HCEC 1CT (cell line): ENCODE data around the gene PDLIM1.
"Not testable (repeated sequence)": the region's sequence is repeated elsewhere in the genome, so short reads cannot be mapped to it uniquely, and the experiment has no call there.

Experiments
- DNase-seq: peaks from one replicate; pipeline ENCODE4 v3.0.0-alpha.2; 2017

The PDLIM1 gene

DNA sequence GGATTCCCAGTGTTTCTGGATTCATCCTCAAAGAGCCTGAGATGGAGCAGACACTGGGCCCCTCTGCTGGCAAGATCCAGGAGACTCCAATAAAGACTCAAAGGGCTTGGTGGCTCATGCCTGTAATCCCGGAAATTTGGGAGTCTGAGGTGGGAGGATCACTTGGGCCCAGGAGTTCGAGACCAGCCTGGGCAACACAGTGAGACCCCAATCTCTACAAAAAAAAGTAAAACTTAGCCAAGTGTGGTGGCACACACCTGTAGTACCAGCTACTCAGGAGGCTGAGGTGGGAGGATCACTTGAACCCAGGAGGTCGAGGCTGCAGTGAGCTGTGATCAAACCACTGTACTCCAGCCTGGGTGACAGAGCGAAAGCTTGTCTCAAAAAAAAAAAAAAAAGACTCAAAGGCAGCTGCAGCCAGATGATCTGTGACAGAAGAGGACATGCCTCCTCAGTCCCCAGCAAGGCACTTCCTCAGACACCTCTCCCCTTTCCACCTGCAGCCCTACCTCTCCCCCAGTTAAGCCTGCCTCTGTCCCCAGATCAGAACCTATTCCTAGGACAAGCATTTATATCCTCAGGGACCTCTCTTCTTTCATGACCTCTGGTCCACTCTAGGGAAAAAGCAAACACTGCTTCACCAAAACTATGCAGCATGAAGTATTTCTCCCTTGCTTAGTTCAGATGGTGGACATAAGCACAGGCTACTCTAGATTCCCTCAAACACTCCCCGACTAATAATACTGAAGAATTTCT lies 27.9 kb downstream of the PDLIM1 start:
- no peak for DNase-seq

DNA sequence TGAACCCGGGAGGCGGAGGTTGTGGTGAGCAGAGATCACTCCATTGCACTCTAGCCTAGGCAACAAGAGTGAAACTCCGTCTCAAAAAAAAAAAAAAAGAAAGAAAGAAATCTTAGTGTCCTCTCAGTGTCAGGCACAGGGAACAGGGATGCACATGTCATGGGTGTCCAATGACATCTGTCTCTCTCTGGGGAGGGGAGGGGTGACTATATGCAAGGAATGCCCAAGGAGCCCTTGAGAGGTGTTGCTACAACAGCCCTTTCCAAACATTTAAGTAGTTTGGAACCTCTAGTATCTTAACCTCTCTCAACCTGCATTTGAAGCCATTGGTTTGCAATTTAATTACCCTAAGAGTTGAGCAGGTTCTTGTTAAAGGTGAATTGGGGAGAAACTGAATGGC lies 28.9 kb downstream of the PDLIM1 start:
- no peak for DNase-seq

DNA sequence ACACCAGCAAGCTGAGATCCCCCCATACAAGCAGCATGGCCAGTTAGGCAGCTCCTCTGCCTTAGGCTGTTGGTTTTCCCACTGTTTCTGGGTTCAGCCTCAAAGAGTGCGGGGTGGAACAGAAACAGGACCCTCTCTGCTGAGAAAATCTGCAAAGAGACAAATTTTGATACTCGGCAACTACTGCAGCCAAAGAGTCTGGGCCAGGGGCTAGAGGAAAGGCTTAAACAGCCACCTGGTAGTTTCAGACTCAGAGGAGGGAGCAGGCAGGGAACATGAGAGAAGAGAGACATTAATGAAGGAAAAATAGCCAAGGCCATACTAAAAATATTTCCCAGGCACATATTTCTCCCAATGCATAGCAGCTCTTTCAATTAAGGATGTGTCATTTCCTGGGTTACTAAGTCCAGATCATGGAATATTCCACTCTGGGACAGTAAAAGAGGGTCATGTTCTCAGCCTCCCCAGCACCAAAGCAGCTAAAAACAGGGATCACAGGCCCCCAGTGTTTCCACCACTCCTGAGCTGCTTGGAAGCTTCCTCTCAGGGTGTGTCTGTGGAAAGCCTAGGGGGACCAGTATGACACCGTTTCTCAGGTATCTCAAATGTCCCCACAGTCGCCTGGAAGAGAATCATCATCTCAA lies 29.8 kb downstream of the PDLIM1 start:
- DNase-seq, result peak; percentile 83

DNA sequence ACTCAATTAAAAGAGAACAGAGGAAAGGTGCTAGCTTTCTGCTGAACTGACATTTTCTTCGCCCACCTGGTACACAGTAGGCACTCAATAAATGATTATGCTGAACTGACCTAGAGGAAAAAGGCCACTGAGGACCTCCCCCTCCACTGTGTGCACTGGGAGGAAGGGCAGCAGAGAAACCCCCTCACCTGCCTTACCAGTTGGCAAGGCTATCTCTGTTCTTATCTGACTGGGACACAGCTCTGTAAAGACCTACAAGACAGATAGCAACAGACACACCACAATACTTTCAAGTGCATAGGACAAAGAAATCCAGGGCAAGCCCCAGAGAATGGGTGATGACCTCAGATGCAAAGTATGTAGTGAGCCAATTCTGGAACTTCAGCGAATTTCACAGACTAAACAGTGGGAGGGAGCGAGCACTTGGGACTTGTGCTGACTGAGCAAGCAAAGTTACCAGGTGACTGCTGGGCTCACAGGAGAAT lies 30.4 kb downstream of the PDLIM1 start:
- DNase-seq, result peak; percentile 92

DNA sequence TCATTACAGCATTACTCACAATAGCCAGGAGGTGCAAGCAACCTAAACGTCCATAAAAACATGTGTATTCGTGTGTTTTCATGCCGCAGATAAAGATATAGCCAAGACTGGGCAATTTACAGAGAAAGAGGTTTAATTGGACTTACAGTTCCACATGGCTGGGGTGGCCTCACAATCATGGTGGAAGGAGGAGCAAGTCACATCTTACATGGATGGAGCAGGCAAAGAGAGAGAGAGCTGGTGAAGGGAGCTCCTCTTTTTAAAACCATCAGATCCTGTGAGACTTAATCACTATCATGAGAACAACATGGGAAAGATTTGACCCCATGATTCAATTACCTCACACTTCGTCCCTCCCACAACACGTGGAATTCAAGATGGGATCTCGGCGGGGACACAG lies 33.0 kb downstream of the PDLIM1 start:
- DNase-seq, result no peak

DNA sequence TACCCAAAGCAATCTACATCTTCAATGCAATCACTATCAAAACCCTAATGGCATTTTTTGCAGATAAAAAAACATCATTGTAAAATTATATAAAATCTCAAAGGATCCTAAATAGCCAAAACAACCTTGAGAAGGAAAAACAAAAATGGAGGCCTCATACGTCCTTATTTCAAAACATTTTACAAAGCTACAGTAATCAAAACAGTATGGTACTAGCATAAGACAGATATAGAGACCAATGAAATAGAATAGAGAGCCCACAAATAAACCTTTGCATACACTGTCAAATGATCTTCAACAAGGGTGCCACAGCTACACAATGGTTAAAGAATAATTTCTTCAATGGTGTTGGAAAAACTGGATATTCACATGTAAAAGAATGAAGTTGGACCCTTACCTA lies 34.5 kb downstream of the PDLIM1 start:
- no peak for DNase-seq

DNA sequence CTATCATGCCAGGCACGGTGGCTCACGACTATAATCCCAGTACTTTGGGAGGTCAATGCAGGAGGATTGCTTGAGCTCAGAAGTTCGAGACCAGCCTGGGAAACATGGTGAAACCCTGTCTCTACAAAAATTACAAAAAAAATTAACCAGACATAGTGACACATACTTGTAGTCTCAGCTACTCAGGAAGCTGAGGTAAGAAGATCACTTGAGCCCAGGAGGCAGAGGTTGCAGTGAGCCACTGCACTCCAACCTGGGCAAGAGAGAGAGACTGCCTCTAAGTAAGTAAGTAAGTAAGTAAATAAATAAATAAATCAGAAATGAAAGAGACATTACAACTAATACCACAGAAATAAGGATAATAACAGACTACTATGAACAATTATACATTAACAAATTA lies 36.2 kb downstream of the PDLIM1 start:
- DNase-seq, result no peak

DNA sequence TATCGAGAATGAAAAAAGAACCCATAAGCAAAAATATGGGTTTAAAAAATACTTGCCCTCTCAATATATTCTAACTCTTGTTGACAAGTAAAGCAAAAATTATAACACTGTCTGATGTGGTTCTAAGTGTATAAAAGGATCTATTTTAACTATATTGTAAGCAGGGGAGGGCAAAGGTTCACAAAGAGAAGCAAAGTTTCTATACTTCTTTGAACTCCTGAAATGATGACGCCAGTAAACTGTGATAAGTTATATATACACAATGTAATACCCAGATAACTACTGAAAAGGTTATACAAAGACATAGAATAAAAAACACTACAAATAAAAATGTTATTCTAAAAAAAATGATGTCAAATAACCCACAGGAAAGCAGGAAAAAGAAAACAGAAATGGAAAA lies 37.1 kb downstream of the PDLIM1 start:
- no peak for DNase-seq

DNA sequence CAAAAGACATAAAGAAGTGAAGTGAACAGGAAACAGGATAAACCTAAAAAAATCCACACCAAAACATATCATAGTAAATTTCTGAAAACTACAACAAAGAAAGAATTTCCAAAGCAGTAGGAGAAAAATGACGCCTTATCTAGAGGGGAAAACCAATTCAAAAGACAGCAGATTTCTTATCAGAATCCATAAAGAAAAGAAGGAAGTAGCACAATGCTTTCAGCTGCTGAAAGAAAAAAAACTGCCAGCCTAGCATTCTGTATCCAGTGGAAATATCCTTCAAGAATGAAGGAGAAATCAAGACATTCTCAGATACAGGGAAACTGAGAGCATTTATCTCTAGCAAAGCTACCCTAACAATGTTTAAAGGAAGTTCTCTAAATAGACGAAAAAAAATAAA lies 37.8 kb downstream of the PDLIM1 start:
- no peak for DNase-seq

DNA sequence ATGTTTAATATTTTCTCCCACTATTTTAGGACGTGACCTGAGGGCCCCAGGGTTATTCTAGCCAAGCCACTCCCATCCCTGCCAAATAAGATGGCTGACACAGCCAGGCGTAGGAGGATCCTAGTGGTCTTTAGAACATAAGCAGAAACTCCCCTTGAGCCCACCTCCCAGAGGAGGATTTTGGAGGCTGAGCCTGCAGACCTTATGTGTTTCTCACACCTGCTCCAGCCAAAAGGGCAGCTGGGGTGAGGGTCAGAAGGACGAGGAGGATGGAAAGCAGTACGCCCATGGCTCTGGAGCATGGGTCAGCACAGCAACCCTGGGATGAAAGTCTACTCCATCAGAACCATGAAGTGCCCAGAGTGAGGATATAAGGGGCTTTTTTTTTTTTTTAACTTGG lies 39.9 kb downstream of the PDLIM1 start:
- DNase-seq, result no peak

DNA sequence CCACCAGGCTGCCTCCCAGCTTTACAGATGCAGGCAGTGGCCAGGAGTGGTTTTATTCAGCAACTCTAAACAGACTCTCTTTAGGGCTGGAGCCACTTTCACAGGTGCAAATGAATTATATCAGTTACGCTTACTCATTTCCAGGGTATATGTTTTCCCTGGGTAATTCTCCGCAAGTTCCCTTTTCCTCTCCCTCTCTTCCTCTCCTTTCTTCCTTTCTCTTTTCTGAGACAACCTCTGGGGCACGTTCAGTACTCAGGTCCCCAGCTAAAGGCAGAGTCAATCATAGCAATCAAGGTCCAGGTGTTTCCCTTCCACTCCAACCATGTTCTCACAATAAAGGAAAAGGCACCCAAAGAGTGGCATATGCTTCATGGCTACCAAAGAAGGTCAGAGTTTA lies 41.3 kb downstream of the PDLIM1 start:
- no peak for DNase-seq

DNA sequence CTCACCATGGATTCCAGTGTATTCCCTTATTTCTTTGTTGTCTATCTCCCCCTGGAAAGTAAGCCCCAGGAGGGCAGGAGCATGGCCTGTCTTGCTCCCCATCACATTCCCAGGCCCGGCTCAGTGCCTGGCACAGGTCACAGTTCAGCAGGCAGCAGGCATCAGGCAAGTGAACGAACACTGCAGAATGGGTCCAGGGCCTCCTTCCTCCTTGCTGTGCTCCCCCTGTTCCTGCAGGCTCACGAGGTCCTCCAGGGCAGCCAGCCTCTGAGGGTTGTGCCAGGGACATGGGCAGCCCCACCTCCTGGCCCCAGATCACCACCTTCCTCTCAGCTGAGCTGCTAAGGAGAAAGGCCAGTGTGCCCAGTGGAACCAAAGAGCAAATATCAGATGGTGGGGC lies 41.8 kb downstream of the PDLIM1 start:
- DNase-seq, result no peak

DNA sequence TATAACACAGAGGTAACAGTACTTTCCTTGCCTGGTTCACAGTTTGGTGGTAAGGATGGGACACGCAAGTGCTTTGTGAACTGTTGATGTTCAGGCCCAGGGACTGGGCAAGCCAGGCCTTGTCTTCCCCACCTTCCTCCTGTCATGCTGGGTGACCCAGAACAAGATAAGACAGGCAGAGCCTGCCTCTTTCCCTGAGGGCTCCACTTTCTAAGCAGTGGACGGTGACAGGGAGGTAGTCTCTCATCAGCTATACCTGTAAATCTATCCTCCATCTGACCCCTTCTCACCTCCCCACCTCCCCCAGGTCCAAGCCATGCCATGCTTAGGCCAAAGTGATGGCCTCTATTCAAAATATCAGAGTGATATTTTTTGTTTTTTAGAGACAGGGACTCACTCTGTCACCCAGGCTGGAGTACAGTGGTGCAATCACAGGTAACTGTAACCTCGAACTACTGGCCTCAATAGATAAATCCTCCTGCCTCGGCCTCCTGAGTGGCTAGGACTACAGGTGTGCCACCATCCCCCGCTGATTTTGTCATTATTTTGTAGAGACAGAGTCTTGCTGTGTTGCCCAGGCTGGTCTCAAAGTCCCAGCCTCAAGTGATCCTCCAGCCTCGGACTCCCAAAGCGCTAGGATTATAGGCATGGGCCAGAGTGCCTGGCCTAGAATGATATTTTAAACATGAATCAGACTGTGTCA lies 42.8 kb downstream of the PDLIM1 start:
- DNase-seq, result no peak

DNA sequence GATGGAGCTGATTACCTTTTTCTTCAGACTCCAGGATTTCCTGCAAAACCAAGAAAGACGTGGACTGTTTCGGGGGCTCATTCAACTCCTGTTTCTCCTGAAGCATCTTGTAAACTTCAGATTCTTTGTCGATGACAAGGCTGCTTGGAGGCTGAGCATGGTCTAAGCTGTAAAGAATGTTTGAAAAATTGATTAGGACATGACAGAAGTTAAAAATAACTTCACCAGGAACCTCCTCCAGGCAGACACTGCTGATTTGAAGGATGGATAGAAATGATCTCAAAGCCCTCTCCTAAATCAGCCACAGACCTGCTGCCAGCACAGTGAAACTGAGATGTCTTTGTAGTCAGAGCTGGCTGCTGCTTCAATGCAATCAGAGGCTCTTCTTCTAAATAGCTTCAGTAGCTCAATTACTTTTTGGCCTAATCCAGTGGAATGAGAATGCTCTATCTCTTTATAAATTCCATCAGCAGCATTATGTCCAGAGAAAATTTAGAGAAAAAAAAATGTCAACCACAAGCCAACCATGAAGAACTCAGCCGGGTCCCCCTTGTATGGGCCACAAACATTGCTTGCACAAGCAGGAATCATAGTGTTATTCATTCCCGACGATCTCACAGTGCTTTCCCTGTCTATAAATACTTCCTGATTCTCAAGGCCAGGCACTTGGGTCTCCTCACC lies 43.5 kb downstream of the PDLIM1 start:
- peak; percentile 91 for DNase-seq

DNA sequence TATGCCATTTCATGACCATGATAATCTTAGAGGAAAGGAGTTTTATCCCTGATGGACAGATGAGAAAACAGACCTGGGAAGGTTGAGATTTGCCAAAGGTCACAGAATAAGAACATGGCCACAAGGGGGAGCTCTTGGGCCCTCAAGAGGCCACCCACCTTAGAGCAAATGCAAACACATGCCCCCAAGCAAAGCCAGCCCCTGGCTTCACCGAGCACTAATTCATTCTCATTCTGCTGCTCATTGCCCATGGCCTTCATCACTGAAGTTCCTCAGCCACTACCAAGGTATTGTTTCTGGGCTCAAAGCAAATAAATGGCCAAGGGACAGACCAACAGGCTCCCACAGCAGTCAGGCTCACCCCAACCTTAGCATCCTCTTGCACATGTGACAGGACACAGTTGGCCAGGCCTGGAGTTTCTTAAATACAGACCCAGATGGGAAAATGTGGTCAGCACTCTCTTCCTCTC lies 44.2 kb downstream of the PDLIM1 start:
- DNase-seq, result peak; percentile 69

DNA sequence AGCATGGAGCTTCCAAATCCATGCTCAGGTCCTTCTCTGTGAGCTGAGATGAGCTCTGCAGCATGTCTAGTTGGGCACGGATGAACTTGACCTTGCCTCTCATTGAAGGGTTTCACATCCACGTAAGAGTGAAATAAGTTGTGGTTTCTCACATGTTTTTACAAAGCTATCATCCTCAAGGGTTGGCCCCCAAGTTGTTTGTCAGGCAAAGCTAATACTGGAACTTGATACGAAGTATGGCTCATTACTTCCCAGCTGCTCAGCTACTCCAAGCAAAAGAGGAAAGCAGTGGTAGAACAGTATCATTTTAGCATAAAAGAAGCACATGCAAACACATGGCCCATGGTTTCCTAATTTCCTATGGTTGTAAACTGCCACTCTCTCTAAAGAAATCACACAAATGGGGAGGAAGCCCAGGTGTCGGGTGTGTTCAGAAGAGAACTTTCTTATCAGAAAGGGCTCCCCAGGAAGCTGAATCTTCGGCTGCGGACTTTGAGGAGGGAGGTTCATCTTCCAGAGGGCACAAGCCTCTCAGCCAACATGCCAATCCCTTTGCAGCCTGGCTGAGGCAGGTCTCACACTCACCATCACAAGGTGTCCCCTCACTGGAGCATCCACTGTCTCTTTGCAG lies 45.3 kb downstream of the PDLIM1 start:
- DNase-seq, result no peak

DNA sequence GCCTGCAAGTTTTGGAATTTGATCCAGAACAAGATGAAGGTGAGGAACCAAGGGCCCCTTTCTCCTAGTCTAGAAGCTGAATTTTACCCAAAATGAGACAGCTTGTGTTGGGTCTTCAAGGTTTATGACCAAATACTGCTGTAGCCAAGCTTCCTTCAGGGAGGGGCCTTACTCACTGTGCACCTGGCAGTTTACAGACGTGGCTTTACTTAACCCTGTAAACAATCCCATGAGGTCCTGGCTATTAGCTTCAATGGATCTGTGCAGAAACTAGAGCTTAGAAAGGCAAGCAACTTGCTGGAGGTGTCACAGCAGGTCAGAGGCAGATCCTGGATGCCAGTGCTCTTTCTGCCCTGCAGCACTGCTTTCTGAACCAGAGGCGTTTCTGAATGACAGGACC lies 46.7 kb downstream of the PDLIM1 start:
- no peak for DNase-seq

DNA sequence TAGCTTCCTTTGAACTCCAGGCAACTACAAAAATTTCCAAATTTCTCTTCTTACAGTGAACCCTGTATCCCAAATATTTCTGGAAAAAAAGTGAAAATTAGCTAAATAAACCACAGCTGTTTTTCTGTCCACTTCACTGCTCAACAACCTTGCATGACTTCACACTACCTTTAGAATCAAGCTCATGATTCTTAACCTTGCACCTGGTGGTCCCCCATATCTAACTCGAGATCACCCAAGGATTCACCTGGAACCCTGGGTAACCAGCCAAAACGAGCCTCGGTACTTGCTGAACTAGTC lies 47.5 kb downstream of the PDLIM1 start:
- DNase-seq, result no peak

DNA sequence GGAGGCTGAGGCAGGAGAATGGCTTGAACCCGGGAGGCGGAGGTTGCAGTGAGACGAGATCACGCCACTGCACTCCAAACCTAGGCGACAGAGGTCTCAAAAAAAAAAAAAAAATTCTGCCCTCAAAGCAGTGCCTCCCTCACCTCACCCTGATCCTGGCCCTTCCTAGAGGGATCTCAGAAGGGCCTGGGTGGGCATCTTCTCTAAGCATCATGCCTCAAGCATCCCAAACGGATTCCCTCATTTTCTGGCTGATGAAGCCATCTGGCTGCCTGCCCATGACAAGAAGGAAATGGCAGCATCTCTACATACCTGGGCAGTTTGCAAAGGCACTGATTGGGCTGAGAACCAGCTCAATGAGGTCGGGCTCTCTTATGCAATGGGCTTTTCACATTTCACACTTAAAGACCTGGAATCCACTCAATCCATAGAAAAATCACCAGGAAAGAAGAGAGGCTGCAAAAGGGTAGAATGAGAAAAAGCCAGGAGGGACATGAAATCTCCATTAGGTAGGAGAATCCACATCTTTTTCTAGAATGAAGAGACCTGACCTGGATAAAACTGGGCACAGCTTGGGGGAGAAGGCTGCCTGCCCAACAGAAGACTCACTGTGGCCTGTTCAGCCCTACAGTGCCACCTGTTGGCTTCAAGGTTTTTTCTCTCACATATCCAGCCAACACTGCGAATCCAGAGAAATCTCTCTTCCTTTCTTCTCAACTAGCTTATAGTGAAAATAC lies 48.1 kb downstream of the PDLIM1 start:
- DNase-seq, result peak; percentile 48

DNA sequence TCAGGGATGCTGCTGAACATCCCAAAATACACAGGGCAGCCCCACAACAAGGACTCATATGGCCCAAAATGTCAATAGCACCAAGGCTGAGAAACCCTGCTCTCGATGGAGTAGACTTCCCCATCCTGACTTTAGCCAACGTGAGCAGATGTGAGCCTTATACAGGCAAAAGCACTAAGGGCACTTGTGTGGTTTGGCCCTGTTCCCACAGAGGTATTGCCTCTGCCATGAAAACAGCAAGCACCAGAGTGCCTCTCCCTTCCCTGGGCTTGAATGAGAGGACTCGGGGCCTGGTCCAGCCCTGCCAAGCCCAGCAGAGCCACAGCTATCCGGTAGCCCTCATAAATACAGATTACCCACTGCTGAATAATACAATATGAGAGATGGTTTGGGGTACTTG lies 49.3 kb downstream of the PDLIM1 start:
- no peak for DNase-seq

DNA sequence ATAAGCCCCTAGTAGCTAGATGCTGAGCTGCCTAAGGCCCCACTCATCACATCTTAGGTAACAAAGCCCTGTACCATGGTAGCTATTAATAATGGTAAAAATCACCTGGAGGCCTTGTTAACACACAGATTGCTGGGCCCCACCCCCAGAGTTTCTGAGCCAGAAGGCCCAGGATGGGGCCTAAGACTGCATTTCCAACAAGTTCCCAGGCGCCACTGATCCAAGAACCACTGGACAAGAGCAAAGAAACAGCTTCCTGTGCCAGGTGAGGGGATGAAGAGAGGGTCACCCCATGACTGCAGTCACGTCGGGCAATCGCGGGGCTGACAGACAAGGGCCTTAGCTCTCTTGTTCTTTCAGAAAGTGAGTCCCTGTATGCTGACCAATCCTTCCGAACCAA lies 50.0 kb downstream of the PDLIM1 start:
- DNase-seq, result no peak

DNA sequence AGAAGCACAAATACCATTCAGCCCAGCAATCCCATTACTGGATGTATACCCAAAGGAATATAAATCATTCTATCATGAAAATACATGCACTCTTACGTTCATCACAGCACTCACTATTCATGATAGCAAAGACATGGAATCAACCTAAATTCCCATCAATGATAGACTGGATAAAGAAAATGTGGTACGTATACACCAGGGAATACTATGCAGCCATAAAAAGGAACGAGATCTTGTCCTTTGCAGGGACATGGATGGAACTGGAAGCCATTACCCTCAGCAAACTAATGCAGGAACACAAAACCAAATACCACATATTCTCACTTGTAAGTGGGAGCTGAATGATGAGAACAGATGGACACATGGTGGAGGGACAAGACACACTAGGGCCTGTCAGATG lies 50.7 kb downstream of the PDLIM1 start:
- DNase-seq, result not testable (repeated sequence)
